Stimulated activated CD8-positive, alpha-beta memory T cell treated with anti-CD3 and anti-CD28 coated beads, Interleukin-12 subunit alpha, Interleukin-12 subunit beta, amount 100 ng/mL, for 24 hours (primary cell): ENCODE measurements around the gene CCDC7.
"Not testable (repeated sequence)": the region's sequence is repeated elsewhere in the genome, so short reads cannot be mapped to it uniquely, and the experiment has no call there.

ENCODE experiments used
- DNase-seq: peaks from one replicate; pipeline ENCODE4 v3.0.0-alpha.2; 2020; ENCODE audit errors: extremely low read depth

The CCDC7 gene

DNA sequence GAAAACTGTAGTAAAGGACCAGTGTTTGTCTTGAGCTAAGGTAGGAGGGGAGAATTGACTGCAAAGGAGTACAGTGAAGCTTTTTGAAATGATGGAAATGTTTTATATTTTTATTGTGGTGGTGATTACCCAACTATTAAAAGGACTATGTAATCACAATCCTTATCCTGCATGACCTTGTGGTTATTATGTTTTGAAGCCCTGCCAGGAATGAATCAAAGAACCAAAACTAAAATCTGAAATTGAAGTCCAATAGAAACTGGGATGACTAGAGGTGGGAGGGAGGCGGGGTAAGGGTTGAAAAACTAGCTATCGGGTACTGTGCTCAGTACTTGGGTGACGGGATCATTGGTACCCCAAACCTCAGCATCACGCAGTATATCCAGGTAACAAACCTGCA lies 8.2 kb downstream of the CCDC7 start:
- no peak for DNase-seq

GRCh38 chr10:32459051-32459698 lies 13.2 kb downstream of the CCDC7 start:
- DNase-seq: no peak

DNA sequence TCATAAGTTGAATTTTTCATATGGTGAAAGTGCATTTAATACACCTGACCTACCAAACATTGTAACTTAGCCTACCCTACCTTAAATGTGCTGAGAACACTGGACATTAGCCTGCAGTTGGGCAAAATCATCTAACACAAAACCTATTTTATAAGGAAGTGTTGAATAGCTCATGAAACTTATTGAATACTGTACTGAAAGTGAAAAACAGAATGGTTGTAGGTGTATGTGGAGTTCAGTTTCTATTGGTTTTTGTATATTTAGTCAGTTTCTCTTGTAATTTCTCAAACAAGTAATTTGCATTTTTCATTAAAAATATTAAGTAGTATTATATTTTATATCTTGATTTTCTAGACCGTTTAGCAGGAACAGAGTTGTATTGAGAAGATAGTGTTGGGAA lies 15.3 kb downstream of the CCDC7 start:
- no peak for DNase-seq

DNA sequence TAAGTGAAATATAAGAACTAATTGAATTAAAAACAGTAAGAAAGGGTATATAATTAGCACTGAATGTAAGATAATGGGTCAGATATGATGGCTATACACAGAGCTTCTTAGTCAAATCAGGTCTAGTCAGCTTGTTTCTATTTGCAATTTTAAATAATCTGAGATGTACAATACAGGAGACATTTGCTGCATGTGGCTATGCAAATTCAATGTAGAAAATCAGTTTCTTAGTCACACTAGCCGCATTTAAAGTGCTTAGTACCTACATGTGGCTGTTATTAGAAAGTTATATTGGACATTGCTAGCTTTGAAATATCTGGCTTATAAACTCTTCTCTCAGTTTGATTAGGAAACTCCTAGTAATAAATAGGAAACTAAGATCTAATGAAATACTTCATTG lies 25.3 kb downstream of the CCDC7 start:
- no peak for DNase-seq

DNA sequence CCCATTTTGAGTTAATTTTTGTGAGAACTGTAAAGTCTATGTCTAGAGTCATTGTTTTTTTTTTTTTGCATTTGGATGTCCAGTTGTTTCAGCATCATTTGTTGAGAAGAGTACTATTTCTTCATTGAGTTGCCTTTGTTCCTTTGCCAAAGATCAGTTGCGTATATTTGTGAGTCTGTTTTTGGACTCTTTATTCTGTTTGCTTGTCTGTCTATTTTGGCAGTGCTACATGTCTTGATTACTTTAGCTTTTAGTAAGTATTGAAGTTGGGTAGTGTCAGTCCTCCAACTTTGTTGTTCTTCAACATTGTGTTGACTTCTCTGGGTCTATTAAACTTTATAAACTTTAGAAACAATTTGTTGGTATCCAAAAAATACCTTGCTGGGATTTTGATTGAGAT lies 31.6 kb downstream of the CCDC7 start:
- DNase-seq: no peak

DNA sequence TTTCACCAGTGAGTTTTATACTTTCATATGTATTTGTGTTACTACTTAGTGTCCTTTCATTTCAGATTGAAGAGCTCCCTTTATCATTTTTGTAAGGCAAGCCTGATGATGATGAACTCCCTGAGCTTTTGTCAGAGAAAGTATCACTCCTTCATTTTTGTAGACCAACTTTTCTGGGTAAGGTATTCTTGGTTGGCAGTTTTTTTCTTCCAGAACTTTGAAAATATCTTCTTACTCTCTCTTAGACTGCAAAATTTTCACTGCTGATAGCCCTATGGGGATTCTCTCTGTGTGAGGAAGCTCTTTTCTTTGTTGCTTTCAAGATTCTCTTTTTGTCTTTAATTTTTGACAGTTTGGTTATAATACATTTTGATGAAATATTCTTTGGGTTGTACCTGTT lies 35.7 kb downstream of the CCDC7 start:
- DNase-seq: no peak

GRCh38 chr10:32483019-32483502 lies 37.1 kb downstream of the CCDC7 start:
- DNase-seq: not testable (repeated sequence)

- DNase-seq: not testable (repeated sequence)
These were observed 42.1 kb downstream of the CCDC7 start for GRCh38 chr10:32488038-32488437.

DNA sequence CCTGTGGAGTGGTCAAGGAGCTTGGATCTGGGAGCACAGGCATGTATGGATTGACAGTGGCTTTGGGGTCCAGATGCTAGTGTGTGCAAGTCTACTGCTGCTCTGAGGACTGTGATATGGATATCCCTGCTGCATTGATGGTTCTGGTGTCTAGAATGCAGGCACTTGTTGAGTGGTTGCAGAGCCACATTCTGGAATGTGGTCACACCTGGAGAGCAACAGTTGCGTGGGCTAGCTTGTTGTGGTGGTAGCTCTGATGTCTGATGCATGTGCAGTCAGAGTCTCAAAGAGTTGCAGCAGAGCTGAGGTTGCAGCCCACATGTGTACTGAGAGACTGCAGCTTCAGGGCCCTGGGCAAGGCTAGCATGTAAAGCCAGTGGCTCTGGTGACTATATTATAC lies 43.2 kb downstream of the CCDC7 start:
- DNase-seq: no peak

DNA sequence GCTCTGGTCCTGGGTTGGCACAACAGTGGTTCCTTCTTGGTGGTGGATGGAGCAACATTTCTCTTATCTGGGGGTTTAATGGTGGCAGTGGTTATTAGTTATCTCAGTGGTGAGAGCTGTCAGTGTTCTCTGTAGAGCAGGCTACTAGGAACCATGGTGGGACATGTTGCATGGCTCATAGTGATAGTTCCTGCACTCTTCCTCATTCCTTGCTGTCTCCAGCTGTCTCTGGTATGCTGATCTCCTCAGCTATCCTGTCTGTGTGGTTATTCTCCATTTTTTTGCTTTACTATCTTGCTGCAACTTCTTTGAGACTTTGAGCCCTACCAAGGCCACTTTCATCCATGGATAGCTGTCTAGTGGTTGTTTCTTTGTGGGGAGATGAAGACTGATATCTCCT lies 44.0 kb downstream of the CCDC7 start:
- DNase-seq: no peak

DNA sequence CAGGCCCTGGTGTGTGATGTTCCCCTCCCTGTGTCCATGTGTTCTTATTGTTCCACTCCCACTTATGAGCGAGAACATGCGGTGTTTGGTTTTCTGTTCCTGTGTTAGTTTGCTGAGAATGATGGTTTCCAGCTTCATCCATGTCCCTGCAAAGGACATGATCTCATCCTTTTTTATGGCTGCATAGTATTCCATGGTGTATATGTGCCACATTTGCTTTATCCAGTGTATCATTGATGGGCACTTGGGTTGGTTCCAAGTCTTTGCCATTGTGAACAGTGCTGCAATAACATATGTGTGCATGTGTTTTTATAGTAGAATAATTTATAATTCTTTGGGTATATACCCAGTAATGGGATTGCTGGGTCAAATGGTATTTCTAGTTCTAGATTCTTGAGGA lies 48.6 kb downstream of the CCDC7 start:
- DNase-seq: not testable (repeated sequence)

GRCh38 chr10:32500136-32500535 lies 54.2 kb downstream of the CCDC7 start:
- DNase-seq: not testable (repeated sequence)

- no peak for DNase-seq
These were observed 56.0 kb downstream of the CCDC7 start for GRCh38 chr10:32501906-32502305.

DNA sequence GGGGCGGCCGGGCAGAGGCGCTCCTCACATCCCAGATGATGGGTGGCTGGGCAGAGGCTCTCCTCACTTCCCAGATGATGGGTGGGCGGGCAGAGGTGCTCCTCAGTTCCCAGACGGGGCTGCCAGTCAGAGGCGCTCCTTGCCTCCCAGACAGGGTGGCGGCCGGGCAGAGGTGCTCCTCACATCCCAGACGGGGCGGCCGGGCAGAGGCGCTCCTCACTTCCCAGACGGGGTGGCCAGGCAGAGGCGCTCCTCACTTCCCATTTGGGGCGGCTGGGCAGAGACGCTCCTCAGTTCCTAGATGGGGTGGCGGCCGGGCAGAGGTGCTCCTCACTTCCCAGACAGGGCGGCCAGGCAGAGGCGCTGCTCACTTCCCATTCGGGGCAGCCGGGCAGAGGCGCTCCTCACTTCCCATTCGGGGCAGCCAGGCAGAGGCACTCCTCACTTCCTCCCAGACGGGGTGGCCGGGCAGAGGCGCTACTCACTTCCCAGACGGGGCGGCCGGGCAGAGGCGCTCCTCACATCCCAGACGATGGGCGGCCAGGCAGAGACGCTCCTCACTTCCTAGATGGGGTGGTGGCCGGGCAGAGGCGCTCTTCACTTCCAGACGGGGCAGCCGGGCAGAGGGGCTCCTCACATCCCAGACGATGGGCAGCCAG lies 60.0 kb downstream of the CCDC7 start:
- not testable (repeated sequence) for DNase-seq

GRCh38 chr10:32511599-32511998 lies 65.7 kb downstream of the CCDC7 start:
- DNase-seq: no peak

GRCh38 chr10:32516567-32517495 lies 70.9 kb downstream of the CCDC7 start:
- DNase-seq: no peak

DNA sequence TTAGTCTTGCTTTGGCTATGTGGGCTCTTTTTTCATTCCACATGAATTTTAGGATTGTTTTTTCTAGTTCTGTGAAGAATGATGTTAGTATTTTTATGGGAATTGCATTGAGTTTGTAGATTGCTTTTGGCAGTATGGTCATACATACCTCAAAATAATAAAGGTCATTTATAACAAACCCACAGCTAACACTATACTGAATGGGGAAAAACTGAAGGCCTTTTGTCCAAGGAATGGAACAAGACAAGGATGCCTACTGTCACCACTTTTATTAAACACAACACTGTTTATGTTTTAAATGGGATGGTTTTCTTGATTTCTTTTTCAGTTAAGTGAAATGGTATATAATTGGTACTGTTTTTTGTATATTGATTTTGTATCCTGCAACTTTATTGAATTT lies 84.3 kb downstream of the CCDC7 start:
- DNase-seq: no peak

DNA sequence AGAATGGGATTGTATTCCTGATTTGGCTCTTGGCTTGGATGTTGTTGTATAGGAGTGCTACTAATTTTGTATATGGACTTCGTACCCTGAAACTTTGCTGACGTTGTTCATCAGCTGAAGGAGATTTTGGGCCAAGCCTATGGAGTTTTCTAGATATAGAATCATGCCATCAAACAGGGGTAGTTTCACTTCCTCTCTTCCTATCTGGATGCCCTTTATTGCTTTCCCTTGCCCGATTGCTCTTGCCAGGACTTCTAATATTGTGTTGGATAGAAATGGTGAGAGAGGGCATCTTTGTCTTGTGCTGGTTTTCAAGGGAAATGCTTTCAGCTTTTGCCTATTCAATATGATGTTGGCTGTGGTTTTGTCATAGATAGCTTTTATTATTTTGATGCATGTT lies 92.3 kb downstream of the CCDC7 start:
- DNase-seq: no peak

GRCh38 chr10:32540691-32541470 lies 94.9 kb downstream of the CCDC7 start:
- DNase-seq: no peak

DNA sequence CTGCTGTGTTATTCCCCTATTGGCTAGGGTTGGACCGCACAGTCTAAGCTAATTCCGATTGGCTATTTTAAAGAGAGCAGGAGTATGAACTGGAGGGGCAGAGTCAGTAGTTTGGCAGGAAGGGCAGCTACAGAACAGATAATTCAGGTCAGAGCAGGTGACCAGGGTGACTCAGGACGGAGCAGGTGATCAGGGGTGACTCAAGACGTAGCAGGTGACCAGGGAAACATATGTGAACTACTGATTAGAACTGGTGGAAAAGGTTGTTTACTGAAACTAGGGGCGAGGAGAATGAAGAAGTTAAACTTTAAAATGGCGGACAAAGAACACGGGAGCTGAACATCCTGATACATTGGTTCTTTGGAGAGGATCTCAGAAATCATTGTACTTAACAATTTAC lies 102.3 kb downstream of the CCDC7 start:
- DNase-seq: no peak

GRCh38 chr10:32556783-32557395 lies 110.9 kb downstream of the CCDC7 start:
- no peak for DNase-seq
